HG02870 (cell line): ENCODE data around the gene IREB2.
"Not testable (repeated sequence)": the region's sequence is repeated elsewhere in the genome, so short reads cannot be mapped to it uniquely, and the experiment has no call there.

ENCODE experiments used
- ATAC-seq: cut with Tn5 transposase; IDR thresholded peaks from one replicate; pipeline ENCODE4 v1.9.1; 2021; ENCODE audit warnings: mild to moderate bottlenecking, moderate library complexity; ENCODE audit not compliant: unreplicated experiment

Gene IREB2, protein sequence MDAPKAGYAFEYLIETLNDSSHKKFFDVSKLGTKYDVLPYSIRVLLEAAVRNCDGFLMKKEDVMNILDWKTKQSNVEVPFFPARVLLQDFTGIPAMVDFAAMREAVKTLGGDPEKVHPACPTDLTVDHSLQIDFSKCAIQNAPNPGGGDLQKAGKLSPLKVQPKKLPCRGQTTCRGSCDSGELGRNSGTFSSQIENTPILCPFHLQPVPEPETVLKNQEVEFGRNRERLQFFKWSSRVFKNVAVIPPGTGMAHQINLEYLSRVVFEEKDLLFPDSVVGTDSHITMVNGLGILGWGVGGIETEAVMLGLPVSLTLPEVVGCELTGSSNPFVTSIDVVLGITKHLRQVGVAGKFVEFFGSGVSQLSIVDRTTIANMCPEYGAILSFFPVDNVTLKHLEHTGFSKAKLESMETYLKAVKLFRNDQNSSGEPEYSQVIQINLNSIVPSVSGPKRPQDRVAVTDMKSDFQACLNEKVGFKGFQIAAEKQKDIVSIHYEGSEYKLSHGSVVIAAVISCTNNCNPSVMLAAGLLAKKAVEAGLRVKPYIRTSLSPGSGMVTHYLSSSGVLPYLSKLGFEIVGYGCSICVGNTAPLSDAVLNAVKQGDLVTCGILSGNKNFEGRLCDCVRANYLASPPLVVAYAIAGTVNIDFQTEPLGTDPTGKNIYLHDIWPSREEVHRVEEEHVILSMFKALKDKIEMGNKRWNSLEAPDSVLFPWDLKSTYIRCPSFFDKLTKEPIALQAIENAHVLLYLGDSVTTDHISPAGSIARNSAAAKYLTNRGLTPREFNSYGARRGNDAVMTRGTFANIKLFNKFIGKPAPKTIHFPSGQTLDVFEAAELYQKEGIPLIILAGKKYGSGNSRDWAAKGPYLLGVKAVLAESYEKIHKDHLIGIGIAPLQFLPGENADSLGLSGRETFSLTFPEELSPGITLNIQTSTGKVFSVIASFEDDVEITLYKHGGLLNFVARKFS

GRCh38 chr15:78437762-78438618 is at the start of gene IREB2:
Gene IREB2, plus strand, starts transcription at chr15:78438216. Its CDS starts 122 bp downstream, at chr15:78438338.
- ATAC-seq = peak; percentile 76

- ATAC-seq = no peak
These were observed 49.2 kb upstream of the IREB2 start for GRCh38 chr15:78388865-78389264.

- ATAC-seq = no peak
These were observed 48.7 kb upstream of the IREB2 start for GRCh38 chr15:78389322-78389721.

DNA sequence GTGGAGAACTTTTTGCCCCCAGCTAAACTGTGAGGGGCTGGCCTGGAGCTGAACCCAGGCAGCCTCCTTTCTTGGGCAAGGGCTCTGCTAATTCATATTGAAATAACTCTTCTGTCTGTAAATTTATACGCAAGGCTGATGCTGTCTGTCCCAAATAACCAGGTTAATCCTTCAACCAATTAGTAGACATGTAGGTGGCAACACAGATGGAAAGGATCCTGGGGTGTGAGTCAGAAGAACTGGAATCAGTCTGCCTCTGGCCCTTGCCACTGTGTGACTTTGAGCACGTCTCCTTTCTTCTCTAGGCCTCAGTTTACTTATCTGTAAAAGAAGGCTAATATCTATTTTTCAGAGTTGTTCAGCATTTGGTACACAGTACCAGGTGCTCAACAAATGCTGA is 48.3 kb upstream of the IREB2 start:
- no peak for ATAC-seq

- no peak for ATAC-seq
These were observed 47.8 kb upstream of the IREB2 start for GRCh38 chr15:78390242-78390641.

GRCh38 chr15:78390826-78391225 is 47.2 kb upstream of the IREB2 start:
- ATAC-seq = no peak

GRCh38 chr15:78391781-78392180 is 46.2 kb upstream of the IREB2 start:
- no peak for ATAC-seq

- no peak for ATAC-seq
These were observed 45.6 kb upstream of the IREB2 start for GRCh38 chr15:78392430-78392829.

GRCh38 chr15:78393137-78393536 is 44.9 kb upstream of the IREB2 start:
- ATAC-seq = no peak

DNA sequence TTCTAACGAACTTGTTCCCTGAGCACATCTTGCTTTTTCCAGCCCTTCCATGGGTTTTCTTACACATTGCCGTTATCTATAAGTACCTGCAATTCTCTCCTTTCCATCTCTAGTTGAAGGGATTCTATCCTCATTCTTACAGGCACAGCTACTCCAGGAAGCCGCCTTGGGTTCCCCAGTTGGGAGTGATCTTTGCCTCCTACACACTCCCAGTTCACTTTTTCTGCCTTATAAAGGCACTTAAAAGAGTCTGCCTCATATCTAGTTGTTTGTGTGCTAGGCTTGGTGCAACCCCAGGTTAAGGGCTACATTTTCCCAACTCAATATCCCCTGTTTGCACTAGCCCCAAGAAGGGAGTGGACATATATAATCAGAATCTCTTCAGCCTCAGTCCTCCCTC is 44.0 kb upstream of the IREB2 start:
- no peak for ATAC-seq

- ATAC-seq = no peak
These were observed 42.9 kb upstream of the IREB2 start for GRCh38 chr15:78394981-78395616.

GRCh38 chr15:78396186-78396814 is 41.7 kb upstream of the IREB2 start:
- no peak for ATAC-seq

DNA sequence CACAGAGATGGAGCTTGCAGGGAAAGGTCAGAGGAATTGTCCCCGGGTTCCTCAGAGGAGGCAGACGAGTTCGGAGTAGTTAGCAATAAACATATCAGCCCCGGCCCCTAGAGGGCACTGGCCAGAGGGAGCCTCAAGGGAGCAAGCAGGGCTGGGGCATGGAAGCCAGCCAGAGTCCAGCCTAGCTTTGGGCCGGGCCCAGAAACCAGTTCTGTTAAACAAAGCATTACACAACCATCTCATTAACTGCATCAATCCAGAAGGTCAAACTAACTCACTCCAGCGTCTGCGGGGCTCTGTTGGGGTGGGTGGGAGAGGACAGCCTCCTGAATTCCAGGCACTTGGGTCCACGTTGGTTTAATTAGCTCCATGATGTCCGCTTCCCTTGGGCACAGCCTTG is 41.0 kb upstream of the IREB2 start:
- no peak for ATAC-seq

- no peak for ATAC-seq
These were observed 40.6 kb upstream of the IREB2 start for GRCh38 chr15:78397382-78397781.

- no peak for ATAC-seq
These were observed 39.8 kb upstream of the IREB2 start for GRCh38 chr15:78398076-78398825.

GRCh38 chr15:78399091-78399490 is 38.9 kb upstream of the IREB2 start:
- ATAC-seq = no peak

DNA sequence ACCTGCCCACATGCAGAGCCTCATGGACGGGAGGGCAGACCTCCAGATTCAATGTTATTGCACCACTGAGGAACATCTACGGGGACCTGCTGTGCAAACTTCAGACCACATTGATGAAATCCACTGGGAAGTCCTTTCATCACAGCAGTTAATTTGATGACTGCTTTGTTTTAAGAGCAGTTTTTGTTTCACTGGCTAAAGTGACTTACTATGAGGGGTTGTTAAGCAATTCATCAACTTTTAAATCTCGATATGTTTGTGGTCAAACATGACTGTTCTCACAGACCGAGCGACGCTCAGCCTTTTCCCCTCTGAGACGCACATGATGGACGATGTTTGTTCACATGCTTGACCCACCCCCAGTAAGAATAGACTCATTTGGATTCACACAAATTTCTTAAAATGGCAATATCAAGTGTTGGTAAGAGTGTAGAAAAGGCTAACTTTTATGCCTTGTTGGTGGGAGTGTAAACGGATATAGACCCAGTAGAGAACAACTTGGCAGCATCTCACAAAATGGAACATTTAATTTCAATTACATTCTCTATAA is 35.9 kb upstream of the IREB2 start:
- ATAC-seq = no peak

DNA sequence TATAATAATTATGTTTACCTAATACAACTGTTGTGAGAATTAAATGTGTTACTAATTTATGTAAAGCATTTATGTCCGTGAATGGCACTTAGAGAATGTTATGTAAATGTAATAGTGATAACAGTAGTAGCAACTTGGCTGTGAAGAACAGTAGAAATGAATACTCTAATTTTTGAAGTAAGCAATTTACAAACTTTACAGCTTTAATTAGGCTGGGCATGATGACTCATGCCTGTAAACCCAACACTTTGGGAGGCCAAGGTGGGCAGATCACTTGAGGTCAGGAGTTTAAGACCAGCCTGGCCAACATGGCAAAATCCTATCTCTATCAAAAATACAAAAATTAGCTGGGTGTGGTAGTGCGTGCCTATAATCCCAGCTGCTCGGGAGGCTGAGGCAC is 33.9 kb upstream of the IREB2 start:
- ATAC-seq = no peak

DNA sequence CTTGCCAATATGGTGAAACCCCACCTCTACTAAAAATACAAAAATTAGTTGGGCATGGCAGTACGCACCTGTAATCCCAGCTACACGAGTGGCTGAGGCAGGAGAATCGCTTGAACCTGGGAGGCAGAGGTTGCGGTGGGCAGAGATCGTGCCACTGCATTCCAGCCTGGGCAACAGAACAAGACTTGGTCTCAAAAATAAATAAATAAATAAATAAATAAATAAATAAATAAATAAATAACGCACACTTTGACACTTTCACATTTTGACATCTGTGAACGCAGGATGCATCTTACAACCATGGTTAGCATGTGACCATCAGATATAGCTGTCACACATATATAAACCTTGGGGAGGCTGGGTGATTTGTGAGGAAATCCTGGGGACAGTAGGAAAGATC is 33.2 kb upstream of the IREB2 start:
- ATAC-seq = not testable (repeated sequence)
